ENCODE data around the gene NPPB.

DNA sequence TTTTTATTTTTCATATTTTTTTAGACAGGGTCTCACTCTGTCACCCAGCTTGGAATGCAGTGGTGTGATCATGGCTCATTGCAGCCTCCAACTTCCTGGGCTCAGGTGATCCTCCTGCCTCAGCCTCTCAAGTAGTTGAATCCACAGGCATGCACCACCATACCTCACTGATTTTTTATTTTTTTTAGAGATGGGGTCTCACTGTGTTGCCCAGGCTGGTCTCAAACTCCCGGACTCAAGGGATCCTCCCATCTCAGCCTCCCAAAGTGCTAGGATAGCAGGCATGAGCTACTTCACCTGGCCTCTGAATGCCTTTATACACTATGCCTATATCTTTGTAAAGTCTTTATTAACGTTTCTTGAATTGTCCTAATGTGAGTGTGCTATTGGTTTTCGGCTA, 10.4 kb upstream of the NPPB start:
- TF ChIP-seq, protein P1, sequence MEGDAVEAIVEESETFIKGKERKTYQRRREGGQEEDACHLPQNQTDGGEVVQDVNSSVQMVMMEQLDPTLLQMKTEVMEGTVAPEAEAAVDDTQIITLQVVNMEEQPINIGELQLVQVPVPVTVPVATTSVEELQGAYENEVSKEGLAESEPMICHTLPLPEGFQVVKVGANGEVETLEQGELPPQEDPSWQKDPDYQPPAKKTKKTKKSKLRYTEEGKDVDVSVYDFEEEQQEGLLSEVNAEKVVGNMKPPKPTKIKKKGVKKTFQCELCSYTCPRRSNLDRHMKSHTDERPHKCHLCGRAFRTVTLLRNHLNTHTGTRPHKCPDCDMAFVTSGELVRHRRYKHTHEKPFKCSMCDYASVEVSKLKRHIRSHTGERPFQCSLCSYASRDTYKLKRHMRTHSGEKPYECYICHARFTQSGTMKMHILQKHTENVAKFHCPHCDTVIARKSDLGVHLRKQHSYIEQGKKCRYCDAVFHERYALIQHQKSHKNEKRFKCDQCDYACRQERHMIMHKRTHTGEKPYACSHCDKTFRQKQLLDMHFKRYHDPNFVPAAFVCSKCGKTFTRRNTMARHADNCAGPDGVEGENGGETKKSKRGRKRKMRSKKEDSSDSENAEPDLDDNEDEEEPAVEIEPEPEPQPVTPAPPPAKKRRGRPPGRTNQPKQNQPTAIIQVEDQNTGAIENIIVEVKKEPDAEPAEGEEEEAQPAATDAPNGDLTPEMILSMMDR (IDR thresholded peaks at IDR 0.05 in 2 of 3, conservative IDR thresholded peaks at IDR 0.05 in 1 of 3; ENCODE audit: insufficient read depth in 2 of 3, low read depth in 1 of 3, low read length in 3 of 3), result no peak
- TF ChIP-seq CHD1 (IDR thresholded peaks at IDR 0.05; ENCODE audit: low read length) (no peak), TAF1 (IDR thresholded peaks at IDR 0.05; ENCODE audit: control insufficient read depth, extremely low read depth, insufficient read depth, low read length, severe bottlenecking) (no peak), POLR2AphosphoS5 (IDR thresholded peaks at IDR 0.05; ENCODE audit: control insufficient read depth, insufficient read depth, low read depth, low read length) (no peak), DNMT1 (IDR thresholded peaks at IDR 0.05) (no peak), ZNF274 (IDR thresholded peaks at IDR 0.05; ENCODE audit: borderline replicate concordance, low read depth, low read length) (no peak), GTF2F1 (IDR thresholded peaks at IDR 0.05; ENCODE audit: low read depth, low read length) (no peak), KLF1 (tag; IDR thresholded peaks at IDR 0.05) (no peak), POLR2A (conservative IDR thresholded peaks at IDR 0.05) (no peak), ZFX (CRISPR knock-in tag; IDR thresholded peaks at IDR 0.05) (no peak), CEBPB (tag; IDR thresholded peaks at IDR 0.05) (no peak), SIN3A (IDR thresholded peaks at IDR 0.05; ENCODE audit: borderline replicate concordance in 2 of 2, control insufficient read depth in 1 of 2, low read depth in 2 of 2, low read length in 2 of 2) (no peak)
- TF ChIP-seq, protein P2, sequence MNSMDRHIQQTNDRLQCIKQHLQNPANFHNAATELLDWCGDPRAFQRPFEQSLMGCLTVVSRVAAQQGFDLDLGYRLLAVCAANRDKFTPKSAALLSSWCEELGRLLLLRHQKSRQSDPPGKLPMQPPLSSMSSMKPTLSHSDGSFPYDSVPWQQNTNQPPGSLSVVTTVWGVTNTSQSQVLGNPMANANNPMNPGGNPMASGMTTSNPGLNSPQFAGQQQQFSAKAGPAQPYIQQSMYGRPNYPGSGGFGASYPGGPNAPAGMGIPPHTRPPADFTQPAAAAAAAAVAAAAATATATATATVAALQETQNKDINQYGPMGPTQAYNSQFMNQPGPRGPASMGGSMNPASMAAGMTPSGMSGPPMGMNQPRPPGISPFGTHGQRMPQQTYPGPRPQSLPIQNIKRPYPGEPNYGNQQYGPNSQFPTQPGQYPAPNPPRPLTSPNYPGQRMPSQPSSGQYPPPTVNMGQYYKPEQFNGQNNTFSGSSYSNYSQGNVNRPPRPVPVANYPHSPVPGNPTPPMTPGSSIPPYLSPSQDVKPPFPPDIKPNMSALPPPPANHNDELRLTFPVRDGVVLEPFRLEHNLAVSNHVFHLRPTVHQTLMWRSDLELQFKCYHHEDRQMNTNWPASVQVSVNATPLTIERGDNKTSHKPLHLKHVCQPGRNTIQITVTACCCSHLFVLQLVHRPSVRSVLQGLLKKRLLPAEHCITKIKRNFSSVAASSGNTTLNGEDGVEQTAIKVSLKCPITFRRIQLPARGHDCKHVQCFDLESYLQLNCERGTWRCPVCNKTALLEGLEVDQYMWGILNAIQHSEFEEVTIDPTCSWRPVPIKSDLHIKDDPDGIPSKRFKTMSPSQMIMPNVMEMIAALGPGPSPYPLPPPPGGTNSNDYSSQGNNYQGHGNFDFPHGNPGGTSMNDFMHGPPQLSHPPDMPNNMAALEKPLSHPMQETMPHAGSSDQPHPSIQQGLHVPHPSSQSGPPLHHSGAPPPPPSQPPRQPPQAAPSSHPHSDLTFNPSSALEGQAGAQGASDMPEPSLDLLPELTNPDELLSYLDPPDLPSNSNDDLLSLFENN (IDR thresholded peaks at IDR 0.05; ENCODE audit: low read depth in 2 of 2, low read length in 2 of 2), result no peak
- TF ChIP-seq, protein P3, sequence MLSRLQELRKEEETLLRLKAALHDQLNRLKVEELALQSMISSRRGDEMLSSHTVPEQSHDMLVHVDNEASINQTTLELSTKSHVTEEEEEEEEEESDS (CRISPR knock-in tag; IDR thresholded peaks at IDR 0.05), result no peak

Measured in K562 (cell line).